ENCODE results near the gene CDKN1C.

The CDKN1C gene

GRCh38 chr11:2917842-2918490 is 32.4 kb upstream of the CDKN1C start:
- TF ChIP-seq FOXP2 (optimal IDR thresholded peaks at IDR 0.05; ENCODE audit: borderline replicate concordance, extremely low read depth, extremely low read length, insufficient read depth): no peak
- TF ChIP-seq POLR2AphosphoS5 (IDR thresholded peaks at IDR 0.05; ENCODE audit: low read depth, low read length): no peak
- TF ChIP-seq, protein P1, sequence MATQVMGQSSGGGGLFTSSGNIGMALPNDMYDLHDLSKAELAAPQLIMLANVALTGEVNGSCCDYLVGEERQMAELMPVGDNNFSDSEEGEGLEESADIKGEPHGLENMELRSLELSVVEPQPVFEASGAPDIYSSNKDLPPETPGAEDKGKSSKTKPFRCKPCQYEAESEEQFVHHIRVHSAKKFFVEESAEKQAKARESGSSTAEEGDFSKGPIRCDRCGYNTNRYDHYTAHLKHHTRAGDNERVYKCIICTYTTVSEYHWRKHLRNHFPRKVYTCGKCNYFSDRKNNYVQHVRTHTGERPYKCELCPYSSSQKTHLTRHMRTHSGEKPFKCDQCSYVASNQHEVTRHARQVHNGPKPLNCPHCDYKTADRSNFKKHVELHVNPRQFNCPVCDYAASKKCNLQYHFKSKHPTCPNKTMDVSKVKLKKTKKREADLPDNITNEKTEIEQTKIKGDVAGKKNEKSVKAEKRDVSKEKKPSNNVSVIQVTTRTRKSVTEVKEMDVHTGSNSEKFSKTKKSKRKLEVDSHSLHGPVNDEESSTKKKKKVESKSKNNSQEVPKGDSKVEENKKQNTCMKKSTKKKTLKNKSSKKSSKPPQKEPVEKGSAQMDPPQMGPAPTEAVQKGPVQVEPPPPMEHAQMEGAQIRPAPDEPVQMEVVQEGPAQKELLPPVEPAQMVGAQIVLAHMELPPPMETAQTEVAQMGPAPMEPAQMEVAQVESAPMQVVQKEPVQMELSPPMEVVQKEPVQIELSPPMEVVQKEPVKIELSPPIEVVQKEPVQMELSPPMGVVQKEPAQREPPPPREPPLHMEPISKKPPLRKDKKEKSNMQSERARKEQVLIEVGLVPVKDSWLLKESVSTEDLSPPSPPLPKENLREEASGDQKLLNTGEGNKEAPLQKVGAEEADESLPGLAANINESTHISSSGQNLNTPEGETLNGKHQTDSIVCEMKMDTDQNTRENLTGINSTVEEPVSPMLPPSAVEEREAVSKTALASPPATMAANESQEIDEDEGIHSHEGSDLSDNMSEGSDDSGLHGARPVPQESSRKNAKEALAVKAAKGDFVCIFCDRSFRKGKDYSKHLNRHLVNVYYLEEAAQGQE (IDR thresholded peaks at IDR 0.05; ENCODE audit: insufficient read depth in 1 of 2, low read depth in 2 of 2, low read length in 2 of 2): no peak

- TF ChIP-seq POLR2AphosphoS5 (IDR thresholded peaks at IDR 0.05; ENCODE audit: low read depth, low read length) (no peak), TAF1 (IDR thresholded peaks at IDR 0.05; ENCODE audit: borderline replicate concordance, insufficient read depth, low read length) (no peak), FOXP2 (optimal IDR thresholded peaks at IDR 0.05; ENCODE audit: borderline replicate concordance, extremely low read depth, extremely low read length, insufficient read depth) (no peak), SIN3A (IDR thresholded peaks at IDR 0.05; ENCODE audit: borderline replicate concordance, insufficient read depth, low read length) (no peak)
- TF ChIP-seq, protein P1 (IDR thresholded peaks at IDR 0.05; ENCODE audit: insufficient read depth in 1 of 2, low read depth in 2 of 2, low read length in 2 of 2): no peak
Observed at GRCh38 chr11:2916892-2917645, 31.5 kb upstream of the CDKN1C start.

DNA sequence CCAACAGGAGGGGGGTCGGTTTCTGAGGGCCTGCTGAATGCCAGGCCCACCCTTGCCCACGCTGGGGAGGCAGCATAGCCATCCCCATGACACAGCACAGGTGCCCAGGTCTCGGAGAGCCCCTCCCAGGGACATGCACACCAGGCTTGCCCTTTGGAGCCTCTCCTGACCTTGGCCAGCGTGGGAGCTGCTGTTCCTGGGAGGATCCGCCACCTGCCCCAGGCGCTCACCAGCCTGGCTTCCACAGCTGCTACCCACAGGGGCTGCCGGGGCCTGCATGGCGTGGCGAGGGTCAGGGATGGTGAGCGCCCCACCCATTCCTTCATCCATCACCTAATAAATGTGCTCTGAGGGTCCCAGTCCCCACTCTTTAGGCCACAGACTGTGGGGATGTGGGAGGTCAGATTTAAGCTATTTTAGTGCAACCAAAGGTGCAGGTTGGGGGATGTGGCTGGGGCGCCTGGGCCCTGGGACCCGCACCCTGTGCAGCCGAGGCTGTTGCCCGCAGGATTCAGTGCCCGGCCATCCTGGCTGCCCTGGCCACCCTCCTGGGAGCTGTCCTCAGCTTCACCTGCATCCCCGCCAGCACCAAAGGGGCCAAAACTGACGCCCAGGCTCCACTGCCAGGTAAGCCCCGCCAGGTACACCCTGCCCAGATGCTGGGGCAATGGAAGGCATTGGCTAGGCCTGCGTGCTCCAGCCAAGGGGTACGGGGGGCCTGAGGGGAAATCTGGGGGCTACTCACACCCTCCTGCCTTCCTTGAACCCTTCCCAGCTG is 30.7 kb upstream of the CDKN1C start:
- TF ChIP-seq POLR2AphosphoS5 (IDR thresholded peaks at IDR 0.05; ENCODE audit: low read depth, low read length) (no peak), FOXP2 (optimal IDR thresholded peaks at IDR 0.05; ENCODE audit: borderline replicate concordance, extremely low read depth, extremely low read length, insufficient read depth) (no peak), SIN3A (IDR thresholded peaks at IDR 0.05; ENCODE audit: borderline replicate concordance, insufficient read depth, low read length) (no peak), TAF1 (IDR thresholded peaks at IDR 0.05; ENCODE audit: borderline replicate concordance, insufficient read depth, low read length) (no peak)
- TF ChIP-seq, protein P1 (IDR thresholded peaks at IDR 0.05; ENCODE audit: insufficient read depth in 1 of 2, low read depth in 2 of 2, low read length in 2 of 2): no peak

DNA sequence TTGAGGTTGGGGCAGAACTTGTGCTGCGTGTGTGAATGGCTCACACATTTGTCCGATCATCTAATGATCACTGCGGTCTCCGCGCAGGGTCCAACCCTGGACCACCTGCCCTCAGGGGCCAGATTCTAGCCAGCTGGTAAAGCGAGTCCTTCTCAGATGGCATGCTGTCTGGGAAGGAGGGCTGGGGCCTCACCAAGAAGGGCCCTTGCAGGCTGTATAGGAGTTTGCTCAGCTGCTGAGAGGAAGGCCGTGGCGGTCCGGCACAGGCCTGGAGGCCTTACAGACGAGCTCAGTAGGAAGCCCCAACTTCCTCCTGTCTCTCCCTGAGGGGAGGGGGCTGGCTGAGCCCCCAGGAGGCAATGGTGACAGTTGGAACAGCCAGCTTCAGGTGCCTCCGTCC is 29.9 kb upstream of the CDKN1C start:
- TF ChIP-seq POLR2AphosphoS5 (IDR thresholded peaks at IDR 0.05; ENCODE audit: low read depth, low read length) (no peak), FOXP2 (optimal IDR thresholded peaks at IDR 0.05; ENCODE audit: borderline replicate concordance, extremely low read depth, extremely low read length, insufficient read depth) (no peak), TAF1 (IDR thresholded peaks at IDR 0.05; ENCODE audit: borderline replicate concordance, insufficient read depth, low read length) (no peak), SIN3A (IDR thresholded peaks at IDR 0.05; ENCODE audit: borderline replicate concordance, insufficient read depth, low read length) (no peak)
- TF ChIP-seq, protein P1 (IDR thresholded peaks at IDR 0.05; ENCODE audit: insufficient read depth in 1 of 2, low read depth in 2 of 2, low read length in 2 of 2): no peak
